Urinary bladder (tissue), 4 donors: ENCODE measurements around the gene CFAP74. TPM values are rescaled to one million over a fixed set of nuclear protein-coding genes. Genes with fewer than 3 reads are reported as not detected.
A peak's percentile ranks its signal among the peaks of the same experiment; 100 is the strongest.

Experiments
- DNase-seq: peaks from one replicate; pipeline ENCODE4 v3.0.0-alpha.2; 2015; ENCODE audit errors: extremely low spot score
- H3K27ac ChIP-seq: one replicate; pipeline ENCODE4 v1.5.1; 2013; ENCODE audit warnings: low read depth, mild to moderate bottlenecking, moderate library complexity
- H3K36me3 ChIP-seq: one replicate; pipeline ENCODE4 v1.6.1; 2013; ENCODE audit warnings: mild to moderate bottlenecking, moderate library complexity; ENCODE audit not compliant: insufficient read depth
- H3K4me1 ChIP-seq: one replicate; pipeline ENCODE4 v1.6.1; 2013; ENCODE audit warnings: mild to moderate bottlenecking, moderate library complexity; ENCODE audit not compliant: insufficient read depth
- H3K4me3 ChIP-seq: one replicate; pipeline ENCODE4 v1.5.1; 2013; ENCODE audit warnings: low read depth, low read length
- WGBS: extraction: QIAGEN DNeasy Blood & Tissue Kit; methylation state at CpG from one replicate; pipeline ENCODE4 v1.1.7; 2013; 5-methylcytosine and 5-hydroxymethylcytosine counted together
- polyA plus RNA-seq: library from polyadenylated mRNA; stranded (reverse); fragments of 200-250 nt; gene quantifications from one replicate; pipeline ENCODE4 v1.2.3, GENCODE V29; 2013
- total RNA-seq: library from RNA; depleted of rRNA; stranded (reverse); fragments of >200 nt; gene quantifications from one replicate; pipeline ENCODE4 v1.2.3, GENCODE V29; 2014
- donor health status: healthy with polysubstance abuse.
- donor health status: healthy.

CFAP74 gene
- total and polyA plus RNA-seq, 2 donors, result 0.11 to 0.23 TPM

GRCh38 chr1:2045468-2046173 lies 42.0 kb upstream of the CFAP74 start:
- Histone ChIP-seq H3K4me1 (peaks cover 2% of the 10 kb centered on the region), H3K4me3 (no peak overlapping the region), H3K27ac (no peak overlapping the region), H3K36me3 (no peaks in the 10 kb centered on the region)
- no peak for DNase-seq
- WGBS, result 51% methylated on average over 15 of the region's 15 CpGs

GRCh38 chr1:2044510-2045319 lies 41.1 kb upstream of the CFAP74 start:
- WGBS, result 9% methylated on average over 75 of the region's 75 CpGs
- Histone ChIP-seq H3K4me3 (peak overlapping the region; percentile 11), H3K27ac (no peak overlapping the region), H3K4me1 (peaks cover 2% of the 10 kb centered on the region), H3K36me3 (no peaks in the 10 kb centered on the region)
- no peak for DNase-seq

GRCh38 chr1:2043886-2044285 lies 40.3 kb upstream of the CFAP74 start:
- H3K27ac ChIP-seq, result no peak overlapping the region
- no peak overlapping the region for H3K4me3 ChIP-seq
- peaks cover 2% of the 10 kb centered on the region for H3K4me1 ChIP-seq
- DNase-seq, result no peak
- H3K36me3 ChIP-seq, result no peaks in the 10 kb centered on the region
- WGBS, result 97% methylated on average over 4 of the region's 4 CpGs

- Histone ChIP-seq H3K36me3 (no peaks in the 10 kb centered on the region), H3K4me3 (no peak overlapping the region), H3K27ac (no peak overlapping the region), H3K4me1 (peaks cover 2% of the 10 kb centered on the region)
- DNase-seq, result no peak
- 72% methylated on average over 41 of the region's 41 CpGs for WGBS
Measured at GRCh38 chr1:2042830-2043773, 39.5 kb upstream of the CFAP74 start.

- WGBS, result 83% methylated on average over 4 of the region's 4 CpGs
- DNase-seq, result no peak
- H3K36me3 ChIP-seq, result no peaks in the 10 kb centered on the region
- no peak overlapping the region for H3K4me3 ChIP-seq
- peaks cover 2% of the 10 kb centered on the region for H3K4me1 ChIP-seq
- H3K27ac ChIP-seq, result no peak overlapping the region
Measured at GRCh38 chr1:2041887-2042286, 38.3 kb upstream of the CFAP74 start.

- peaks cover 2% of the 10 kb centered on the region for H3K4me1 ChIP-seq
- no peaks in the 10 kb centered on the region for H3K36me3 ChIP-seq
- WGBS, result 81% methylated on average over 15 of the region's 15 CpGs
- no peak overlapping the region for H3K27ac ChIP-seq
- DNase-seq, result no peak
- H3K4me3 ChIP-seq, result no peak overlapping the region
Measured at GRCh38 chr1:2041305-2041704, 37.7 kb upstream of the CFAP74 start.

GRCh38 chr1:2039251-2039650 lies 35.7 kb upstream of the CFAP74 start:
- WGBS, result 67% methylated on average over 8 of the region's 8 CpGs
- no peaks in the 10 kb centered on the region for H3K36me3 ChIP-seq
- H3K27ac ChIP-seq, result no peak overlapping the region
- DNase-seq, result no peak
- no peak overlapping the region for H3K4me3 ChIP-seq
- H3K4me1 ChIP-seq, result no peaks in the 10 kb centered on the region

- 86% methylated on average over 8 of the region's 8 CpGs for WGBS
- no peaks in the 10 kb centered on the region for H3K4me1 ChIP-seq
- no peak overlapping the region for H3K4me3 ChIP-seq
- no peak overlapping the region for H3K27ac ChIP-seq
- DNase-seq, result no peak
- no peaks in the 10 kb centered on the region for H3K36me3 ChIP-seq
Measured at GRCh38 chr1:2038229-2038628, 34.6 kb upstream of the CFAP74 start.

GRCh38 chr1:2037314-2037979 lies 33.9 kb upstream of the CFAP74 start:
- 76% methylated on average over 18 of the region's 18 CpGs for WGBS
- Histone ChIP-seq H3K36me3 (no peaks in the 10 kb centered on the region), H3K4me1 (no peaks in the 10 kb centered on the region), H3K27ac (no peak overlapping the region), H3K4me3 (no peak overlapping the region)
- DNase-seq, result no peak

GRCh38 chr1:2036287-2036686 lies 32.7 kb upstream of the CFAP74 start:
- Histone ChIP-seq H3K4me1 (no peaks in the 10 kb centered on the region), H3K4me3 (no peak overlapping the region), H3K27ac (no peak overlapping the region), H3K36me3 (no peaks in the 10 kb centered on the region)
- 85% methylated on average over 15 of the region's 15 CpGs for WGBS
- DNase-seq, result no peak

- H3K4me3 ChIP-seq, result no peak overlapping the region
- WGBS, result 74% methylated on average over 13 of the region's 13 CpGs
- no peaks in the 10 kb centered on the region for H3K4me1 ChIP-seq
- no peaks in the 10 kb centered on the region for H3K36me3 ChIP-seq
- H3K27ac ChIP-seq, result no peak overlapping the region
- no peak for DNase-seq
Measured at GRCh38 chr1:2033165-2033564, 29.6 kb upstream of the CFAP74 start.

GRCh38 chr1:2032737-2033136 lies 29.2 kb upstream of the CFAP74 start:
- Histone ChIP-seq H3K4me1 (no peaks in the 10 kb centered on the region), H3K4me3 (no peak overlapping the region), H3K36me3 (no peaks in the 10 kb centered on the region), H3K27ac (no peak overlapping the region)
- WGBS, result 75% methylated on average over 14 of the region's 14 CpGs
- DNase-seq, result no peak
